IMR-90 (cell line): ENCODE measurements around the gene CAB39. TPM values are rescaled to one million over a fixed set of nuclear protein-coding genes. Genes with fewer than 3 reads are reported as not detected.

ENCODE experiments used
- ATAC-seq: fragments of 200-7000 bp; cut with Tn5 transposase; 2 replicates; pipeline ENCODE4 v1.9.1; 2020; ENCODE audit warnings: low read depth, mild to moderate bottlenecking, moderate library complexity
- BruUV-seq: library from RNA; stranded (reverse); fragments of 400-500 nt; replicated peaks from 2 replicates; lab custom pipeline; 2021; lab: Mats Ljungman, UMichigan
- CTCF ChIA-PET: fragments of 300-600 bp; formaldehyde crosslinking; extraction: SDS; loops from one replicate; lab custom pipeline; 2021; ENCODE audit warnings: antibody characterized with exemption; lab: Yijun Ruan, JAX
- POLR2A ChIA-PET: fragments of 300-600 bp; sonication (Branson Sonifier 250); formaldehyde crosslinking; loops from one replicate; lab custom pipeline; 2022; ENCODE audit warnings: antibody characterized with exemption; ENCODE audit not compliant: unreplicated experiment; lab: Charles Lee
- DNase-seq: peaks from one replicate; pipeline ENCODE4 v3.0.0; 2013
- H2AFZ ChIP-seq: replicated peaks from 2 replicates; pipeline ENCODE3; 2013; ENCODE audit warnings: low read length, mild to moderate bottlenecking; ENCODE audit not compliant: poor library complexity
- H2AK5ac ChIP-seq: 2 replicates; pipeline ENCODE4 v1.6.1; 2013; ENCODE audit warnings: low read depth, low read length, inconsistent platforms
- H2AK9ac ChIP-seq: replicated peaks from 2 replicates; pipeline ENCODE3; 2013; ENCODE audit warnings: mild to moderate bottlenecking, low read depth, low read length, moderate library complexity; ENCODE audit not compliant: poor library complexity
- H2BK120ac ChIP-seq: 2 replicates; pipeline ENCODE4 v1.6.1; 2013; ENCODE audit warnings: low read depth, low read length, inconsistent platforms
- H2BK15ac ChIP-seq: 3 replicates; pipeline ENCODE4 v1.6.1; 2013; ENCODE audit warnings: low read depth, low read length, inconsistent platforms
- H2BK20ac ChIP-seq: 2 replicates; pipeline ENCODE4 v1.6.1; 2013; ENCODE audit warnings: low read depth, mild to moderate bottlenecking, inconsistent platforms, low read length, moderate library complexity
- H2BK5ac ChIP-seq: 2 replicates; pipeline ENCODE4 v1.6.1; 2013; ENCODE audit warnings: mild to moderate bottlenecking, low read depth, low read length, inconsistent platforms; ENCODE audit not compliant: poor library complexity, severe bottlenecking
- H3K14ac ChIP-seq: replicated peaks from 2 replicates; pipeline ENCODE4 v1.6.1; 2013; ENCODE audit warnings: low read depth, low read length, inconsistent platforms
- H3K18ac ChIP-seq: 2 replicates; pipeline ENCODE4 v1.6.1; 2013; ENCODE audit warnings: low read depth, low read length, control low read depth
- H3K23ac ChIP-seq: 2 replicates; pipeline ENCODE4 v1.6.1; 2013; ENCODE audit warnings: low read depth, low read length, inconsistent platforms
- H3K27ac ChIP-seq: 2 replicates; pipeline ENCODE4 v1.5.1; 2013; ENCODE audit warnings: mild to moderate bottlenecking, control low read depth, low read length; ENCODE audit not compliant: insufficient read depth
- H3K27me3 ChIP-seq: 2 replicates; pipeline ENCODE4 v1.6.1; 2013; ENCODE audit warnings: low read length; ENCODE audit not compliant: control insufficient read depth, insufficient read depth
- H3K36me3 ChIP-seq: 2 replicates; pipeline ENCODE4 v1.6.1; 2013; ENCODE audit warnings: low read length, mixed read lengths; ENCODE audit not compliant: control insufficient read depth, insufficient read depth
- H3K4ac ChIP-seq: 2 replicates; pipeline ENCODE4 v1.6.1; 2013; ENCODE audit warnings: low read depth, low read length, inconsistent platforms
- H3K4me1 ChIP-seq: 2 replicates; pipeline ENCODE4 v1.6.1; 2013; ENCODE audit warnings: low read length, mixed read lengths; ENCODE audit not compliant: control insufficient read depth, insufficient read depth
- H3K4me2 ChIP-seq: 2 replicates; pipeline ENCODE4 v1.6.1; 2013; ENCODE audit warnings: low read depth, mild to moderate bottlenecking, control low read depth, low read length, moderate library complexity
- H3K4me3 ChIP-seq: 2 replicates; pipeline ENCODE4 v1.5.1; 2013; ENCODE audit warnings: low read depth, mild to moderate bottlenecking, control low read depth, low read length, moderate library complexity; ENCODE audit not compliant: insufficient read depth
- H3K56ac ChIP-seq: 2 replicates; pipeline ENCODE4 v1.6.1; 2013; ENCODE audit warnings: low read length, inconsistent platforms; ENCODE audit not compliant: insufficient read depth; ENCODE audit errors: extremely low read depth
- H3K79me1 ChIP-seq, 2 experiments: 2 replicates each; pipeline ENCODE4 v1.6.1; 2013; ENCODE audit warnings: low read length in 2 of 2, inconsistent platforms in 1 of 2, low read depth in 1 of 2
- H3K9ac ChIP-seq: 2 replicates; pipeline ENCODE4 v1.6.1; 2013; ENCODE audit warnings: low read depth, low read length, control low read depth
- H3K9me1 ChIP-seq: 2 replicates; pipeline ENCODE4 v1.6.1; 2013; ENCODE audit warnings: low read length, inconsistent platforms; ENCODE audit not compliant: insufficient read depth
- H3K9me3 ChIP-seq: 2 replicates; pipeline ENCODE4 v1.6.1; 2013; ENCODE audit warnings: low read length; ENCODE audit not compliant: control insufficient read depth, insufficient read depth
- H4K20me1 ChIP-seq: 2 replicates; pipeline ENCODE4 v1.6.1; 2013; ENCODE audit warnings: low read length, inconsistent platforms; ENCODE audit not compliant: insufficient read depth
- H4K5ac ChIP-seq: 2 replicates; pipeline ENCODE4 v1.6.1; 2013; ENCODE audit warnings: mild to moderate bottlenecking, low read depth, low read length, control low read depth
- H4K8ac ChIP-seq, 2 experiments: 2 replicates each; pipeline ENCODE4 v1.6.1; 2013; ENCODE audit warnings: low read depth in 2 of 2, low read length in 2 of 2, control low read depth in 1 of 2, inconsistent platforms in 1 of 2
- H4K91ac ChIP-seq: 2 replicates; pipeline ENCODE4 v1.6.1; 2013; ENCODE audit warnings: low read depth, low read length, inconsistent platforms; ENCODE audit not compliant: insufficient read depth
- BHLHE40 ChIP-seq: fragments of 150-350 bp; IDR thresholded peaks from 2 replicates; pipeline ENCODE4 v1.6.1; 2016; ENCODE audit warnings: mild to moderate bottlenecking, low read depth, low read length
- MAZ ChIP-seq: IDR thresholded peaks from 2 replicates; pipeline ENCODE4 v1.6.1; 2012; ENCODE audit warnings: low read depth, mild to moderate bottlenecking, low read length, improper control_type of control experiment, moderate library complexity, borderline replicate concordance
- SMC3 ChIP-seq: fragments of 150-350 bp; IDR thresholded peaks from 2 replicates; pipeline ENCODE4 v1.6.1; 2016; ENCODE audit warnings: low read depth, mild to moderate bottlenecking, antibody characterized with exemption, low read length, moderate library complexity
- WGBS, 2 experiments: methylation state at CpG; one replicate each; pipeline versions ENCODE4 v1.1.5 to v1.1.7; 2013; ENCODE audit warnings: missing lambda C conversion rate in 2 of 2; ENCODE audit not compliant: insufficient read length in 1 of 2; ENCODE audit errors: extremely low coverage in 2 of 2; 5-methylcytosine and 5-hydroxymethylcytosine counted together
- dilution Hi-C: fragments of 300-500 bp; cut with HindIII; formaldehyde crosslinking; loops from one replicate; pipeline ENCODE4 v1.14.3; 2018; ENCODE audit warnings: low sequenced_read_pairs; ENCODE audit not compliant: unreplicated experiment
- in situ Hi-C: fragments of 300-500 bp; cut with MboI; formaldehyde crosslinking; loops from 3 replicates; pipeline ENCODE4 v1.14.3; 2019; ENCODE audit warnings: low sequenced_read_pairs, inconsistent platforms, mixed read lengths
- intact Hi-C: fragments of 100-400 bp; cut with micrococcal nuclease; formaldehyde crosslinking; loops from 2 replicates; pipeline ENCODE4 v1.10.0; 2022
- polyA plus RNA-seq, 3 experiments: library from polyadenylated mRNA; depleted of rRNA; stranded (reverse); fragments of >200 nt; gene quantifications; 2 replicates each; pipeline ENCODE4 v1.2.3, GENCODE V29; 2012; ENCODE audit warnings: low replicate concordance in 1 of 3
- total RNA-seq: library from RNA; depleted of rRNA; stranded (reverse); fragments of >200 nt; gene quantifications from 2 replicates; pipeline ENCODE4 v1.2.3, GENCODE V29; 2012

CAB39 gene
- total and polyA plus RNA-seq, 2 of the 4 experiments (the other 2 are of a cell fraction): 38.2 to 71.7 TPM

- Histone ChIP-seq H3K36me3 (no peaks in the 10 kb centered on the region), H3K56ac (no peak overlapping the region), H3K9me3 (no peaks in the 10 kb centered on the region), H3K27ac (no peak overlapping the region), H4K20me1 (no peaks in the 10 kb centered on the region), H2BK15ac (no peak overlapping the region), H3K4me3 (no peak overlapping the region), H2BK20ac (peak overlapping the region; percentile 48), H2BK5ac (no peak overlapping the region), H3K9me1 (peaks cover 14% of the 10 kb centered on the region), H3K27me3 (no peaks in the 10 kb centered on the region), H2BK120ac (peak overlapping the region; percentile 20; the same call in 1 of the 2 replicates), H3K4me1 (peaks cover 6% of the 10 kb centered on the region), H4K91ac (no peak overlapping the region), H3K4ac (peak overlapping the region; percentile 54), H3K4me2 (no peak overlapping the region), H4K8ac (peak overlapping the region in 1 of 2 experiments; percentile 5; a peak in 1 of 4 replicates), H2AK9ac (peak overlapping the region; percentile 58), H3K23ac (no peak overlapping the region), H3K79me1 (no peaks in the 10 kb centered on the region), H3K18ac (no peak overlapping the region), H2AK5ac (peak overlapping the region; percentile 5; the same call in 1 of the 2 replicates), H4K5ac (no peak overlapping the region), H3K14ac (no peak overlapping the region; the same call in 1 of the 2 replicates), H2AFZ (peak overlapping the region; percentile 57), H3K9ac (no peak overlapping the region)
- intact Hi-C loops: no loop called here
- ChIA-PET POLR2A (interaction anchor here (0.6 kb wide), 1 partner anchor 14 kb away, joined by 7 read pairs; no protein-coding TSS in a partner anchor), CTCF (no interaction called here)
- WGBS, 2 experiments: no CpG with 5 or more reads among the region's 4 CpGs
- TF ChIP-seq MAZ: peak; percentile 39; the same call in 1 of the 2 replicates
- TF ChIP-seq BHLHE40: 0 out of 2 replicates have a peak, but pooled peaks have one; percentile 15
- no peak for TF ChIP-seq SMC3
- dilution Hi-C loops: no loop called here
- DNase-seq (peak; percentile 76), ATAC-seq (peak; percentile 70)
- BruUV-seq: no TSS peak
- in situ Hi-C loops: no loop called here
Observed at GRCh38 chr2:230691005-230691647, 21.5 kb upstream of the CAB39 start.
